Left lung (tissue), 10 donors: Measurements from ENCODE around the gene HHAT. TPM values are rescaled to one million over a fixed set of nuclear protein-coding genes. Genes with fewer than 3 reads are reported as not detected.

Experiments
- ATAC-seq: fragments of 200-7000 bp; cut with Tn5 transposase; one replicate; pipeline ENCODE4 v1.9.1; 2020; ENCODE audit warnings: moderate library complexity
- DNase-seq, 4 donors: peaks; one replicate each; pipeline ENCODE4 v3.0.0-alpha.2; 2013 to 2020
- H3K27ac ChIP-seq, 2 donors: fragments of 200-600 bp; sonication (generic) in 1 of 2; one replicate each; pipeline versions ENCODE4 v1.5.0 to v1.8.0; 2020 to 2021
- H3K27me3 ChIP-seq, 2 donors: fragments of 200-600 bp; sonication (generic) in 1 of 2; one replicate each; pipeline versions ENCODE4 v1.5.0 to v1.8.0; 2020 to 2021
- H3K36me3 ChIP-seq, 2 donors: fragments of 200-600 bp; sonication (generic) in 1 of 2; one replicate each; pipeline versions ENCODE4 v1.5.0 to v1.8.0; 2020 to 2021
- H3K4me1 ChIP-seq, 2 donors: fragments of 200-600 bp; one replicate each; pipeline ENCODE4 v1.8.0; 2021
- H3K4me3 ChIP-seq, 2 donors: fragments of 200-600 bp; sonication (generic) in 1 of 2; one replicate each; pipeline versions ENCODE4 v1.5.0 to v1.8.0; 2020 to 2021; ENCODE audit warnings: mild to moderate bottlenecking in 1 of 2
- H3K9me3 ChIP-seq, 2 donors: fragments of 200-600 bp; sonication (generic) in 1 of 2; one replicate each; pipeline versions ENCODE4 v1.5.0 to v1.8.0; 2020 to 2021
- intact Hi-C, 2 donors: fragments of 100-400 bp; cut with DNase I; formaldehyde crosslinking; loops; one replicate each; pipeline versions ENCODE4 v1.11.2 to v1.14.2; 2022
- polyA plus RNA-seq, 6 donors: library from polyadenylated mRNA; unstranded; fragments of 120-200 nt; gene quantifications; one replicate each; pipeline ENCODE4 v1.2.1, GENCODE V29; 2013; ENCODE audit not compliant: insufficient read length in 6 of 6
- total RNA-seq, 2 donors: library from RNA; stranded (reverse); fragmentation: NEBNext Ultra II Directional; extraction: Animal tissue kit (Norgen Biotek cat#: 25700); gene quantifications; one replicate each; pipeline ENCODE4 v1.2.1, GENCODE V29; 2021
- TF ChIP-seq, protein P1 (sequence below), 2 donors: fragments of 200-600 bp; sonication (generic) in 1 of 2; IDR thresholded peaks; one replicate each; pipeline versions ENCODE4 v1.5.0 to v1.8.0; 2021; ENCODE audit warnings: antibody characterized with exemption in 2 of 2
- donor health status: DM: no; HTN: yes; CAD: no.
- donor health status: DM: no; HTN: no; CAD: no.

HHAT gene
- total and polyA plus RNA-seq, 8 donors: 3.4 to 12.3 (median 10.8) TPM

DNA sequence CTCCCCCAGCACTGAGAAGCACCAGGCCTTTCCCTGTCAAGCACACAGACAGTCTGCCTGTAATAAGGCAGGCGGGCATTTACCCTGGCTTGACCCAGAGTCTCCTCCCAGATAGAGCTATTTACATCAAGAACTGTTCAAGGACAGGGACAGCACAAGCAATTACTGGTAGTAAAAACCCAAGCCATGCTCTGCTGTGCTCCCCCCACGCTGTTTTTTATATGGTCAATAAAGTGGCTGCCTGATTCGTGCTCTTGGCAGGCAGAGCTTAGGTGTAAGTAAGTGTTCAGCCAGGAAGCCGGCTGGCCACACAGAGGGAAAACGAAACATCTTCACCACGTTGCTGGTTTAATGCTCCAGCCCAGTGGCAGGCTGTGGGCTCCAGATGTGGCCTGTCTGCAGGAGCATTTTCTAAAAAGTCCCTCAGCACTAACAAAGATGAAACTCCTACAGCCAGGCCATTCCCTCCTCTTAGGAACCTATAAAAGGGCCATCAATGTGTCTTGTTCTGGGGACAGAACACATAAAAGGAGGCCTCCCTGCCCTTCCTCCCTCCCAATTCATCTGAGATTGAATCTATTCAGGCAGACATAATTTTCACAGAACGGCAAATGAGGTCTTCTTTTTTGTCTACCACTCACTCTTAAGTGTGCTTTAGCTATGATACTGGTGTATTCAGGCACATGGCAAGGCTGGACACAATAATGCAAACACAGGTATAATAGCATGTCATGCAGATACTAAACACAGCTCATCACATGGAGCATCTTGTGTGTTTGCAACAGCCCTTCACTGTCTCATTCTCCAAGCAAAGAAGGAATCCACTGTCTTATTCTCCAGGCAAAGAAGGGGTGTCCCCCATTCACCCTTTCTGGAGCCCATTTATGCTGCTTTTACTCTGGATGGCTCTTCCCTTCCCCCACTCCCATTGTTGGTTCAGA is 378.9 kb downstream of the HHAT start:
- H3K36me3 ChIP-seq: no peaks in the 10 kb centered on the region
- H3K9me3 ChIP-seq: no peaks in the 10 kb centered on the region
- TF ChIP-seq, protein P1, sequence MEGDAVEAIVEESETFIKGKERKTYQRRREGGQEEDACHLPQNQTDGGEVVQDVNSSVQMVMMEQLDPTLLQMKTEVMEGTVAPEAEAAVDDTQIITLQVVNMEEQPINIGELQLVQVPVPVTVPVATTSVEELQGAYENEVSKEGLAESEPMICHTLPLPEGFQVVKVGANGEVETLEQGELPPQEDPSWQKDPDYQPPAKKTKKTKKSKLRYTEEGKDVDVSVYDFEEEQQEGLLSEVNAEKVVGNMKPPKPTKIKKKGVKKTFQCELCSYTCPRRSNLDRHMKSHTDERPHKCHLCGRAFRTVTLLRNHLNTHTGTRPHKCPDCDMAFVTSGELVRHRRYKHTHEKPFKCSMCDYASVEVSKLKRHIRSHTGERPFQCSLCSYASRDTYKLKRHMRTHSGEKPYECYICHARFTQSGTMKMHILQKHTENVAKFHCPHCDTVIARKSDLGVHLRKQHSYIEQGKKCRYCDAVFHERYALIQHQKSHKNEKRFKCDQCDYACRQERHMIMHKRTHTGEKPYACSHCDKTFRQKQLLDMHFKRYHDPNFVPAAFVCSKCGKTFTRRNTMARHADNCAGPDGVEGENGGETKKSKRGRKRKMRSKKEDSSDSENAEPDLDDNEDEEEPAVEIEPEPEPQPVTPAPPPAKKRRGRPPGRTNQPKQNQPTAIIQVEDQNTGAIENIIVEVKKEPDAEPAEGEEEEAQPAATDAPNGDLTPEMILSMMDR (IDR thresholded peaks at IDR 0.05): no peak
- intact Hi-C loops: no loop called here
- H3K27ac ChIP-seq: no peak overlapping the region
- H3K4me1 ChIP-seq: no peaks in the 10 kb centered on the region
- no peak for ATAC-seq
- H3K4me3 ChIP-seq: no peak overlapping the region
- no peaks in the 10 kb centered on the region for H3K27me3 ChIP-seq
- DNase-seq: no peak

DNA sequence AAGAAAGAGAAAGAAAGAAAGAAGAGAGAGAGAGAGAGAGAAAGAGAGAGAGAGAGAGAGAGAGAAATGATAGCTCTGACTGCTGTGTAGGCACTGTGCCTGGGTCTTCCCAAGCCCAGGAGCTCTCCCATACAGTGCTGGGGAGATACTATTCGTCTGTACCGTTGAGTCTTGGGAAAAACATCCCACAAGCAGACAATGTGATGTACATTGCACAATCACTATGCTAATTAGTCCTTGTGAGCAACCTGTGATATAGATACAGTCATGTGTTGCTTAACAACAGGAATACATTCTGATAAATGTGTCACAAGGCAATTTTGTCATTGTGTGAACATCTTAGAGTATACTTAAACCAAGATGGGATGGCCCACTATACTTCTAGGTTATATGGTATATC is 381.0 kb downstream of the HHAT start:
- H3K27ac ChIP-seq: no peak overlapping the region
- H3K9me3 ChIP-seq: no peaks in the 10 kb centered on the region
- intact Hi-C loops: no loop called here
- DNase-seq (no peak), ATAC-seq (no peak)
- H3K36me3 ChIP-seq: no peaks in the 10 kb centered on the region
- no peak overlapping the region for H3K4me3 ChIP-seq
- TF ChIP-seq, protein P1 (IDR thresholded peaks at IDR 0.05): no peak
- no peaks in the 10 kb centered on the region for H3K27me3 ChIP-seq
- no peaks in the 10 kb centered on the region for H3K4me1 ChIP-seq

DNA sequence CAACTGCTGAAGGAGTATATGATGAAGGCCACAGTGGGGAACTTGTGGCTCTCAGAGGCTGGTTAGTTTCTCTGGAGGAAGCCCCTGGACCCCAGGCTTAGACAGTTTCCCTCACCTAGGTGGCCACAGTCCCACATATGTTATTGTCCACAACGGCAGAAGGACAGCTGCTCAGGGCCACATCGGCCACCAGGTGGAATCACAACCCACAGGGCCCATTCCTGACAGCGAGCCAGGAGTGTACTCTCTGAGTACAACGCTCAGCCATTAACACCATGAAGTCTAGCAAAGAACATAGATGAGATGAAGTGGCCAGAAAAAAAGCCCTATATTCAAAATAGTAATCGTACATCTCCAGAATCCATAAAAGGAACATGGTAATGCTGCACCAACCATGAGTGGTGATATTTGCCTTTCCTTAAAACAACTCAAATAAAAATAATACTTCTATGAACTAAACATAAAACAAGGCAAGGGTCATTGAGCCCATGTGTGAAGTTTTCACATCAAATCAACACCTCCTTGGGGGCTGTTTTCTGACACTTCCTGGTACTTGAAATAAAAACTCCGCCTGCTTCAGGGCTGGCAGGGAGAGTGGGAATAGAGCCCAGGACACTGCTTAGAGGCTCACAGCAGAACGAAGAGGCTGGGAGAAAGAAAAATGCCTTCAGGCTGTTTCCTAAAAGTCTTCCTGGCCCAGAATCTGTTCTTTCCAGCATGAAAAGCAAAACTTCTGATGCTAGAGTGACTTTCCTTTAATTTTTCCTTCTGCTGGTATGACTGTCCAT is 383.3 kb downstream of the HHAT start:
- H3K27ac ChIP-seq: no peak overlapping the region
- ATAC-seq (no peak), DNase-seq (no peak)
- TF ChIP-seq, protein P1 (IDR thresholded peaks at IDR 0.05): no peak
- no peaks in the 10 kb centered on the region for H3K9me3 ChIP-seq
- no peaks in the 10 kb centered on the region for H3K36me3 ChIP-seq
- H3K4me3 ChIP-seq: no peak overlapping the region
- no peaks in the 10 kb centered on the region for H3K4me1 ChIP-seq
- intact Hi-C loops: no loop called here
- H3K27me3 ChIP-seq: no peaks in the 10 kb centered on the region

DNA sequence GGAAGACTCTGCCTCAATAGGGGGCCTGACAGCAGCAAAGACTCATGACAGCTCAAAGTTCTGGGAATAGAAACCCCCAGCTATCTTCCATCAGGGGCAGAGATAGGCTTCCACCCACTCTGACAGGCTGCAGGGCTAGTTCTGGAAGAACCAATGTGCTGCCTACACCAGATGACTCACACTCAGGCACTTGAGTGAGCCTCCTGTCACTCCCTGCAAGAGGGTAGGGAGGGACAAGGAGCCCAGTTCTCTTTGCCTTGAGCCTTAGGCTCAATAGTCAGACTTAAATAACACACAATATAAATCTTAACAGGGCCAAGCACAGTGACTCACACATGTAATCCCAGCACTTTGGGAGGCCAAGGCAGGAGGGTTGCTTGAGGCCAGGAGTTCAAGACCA is 386.4 kb downstream of the HHAT start:
- no peaks in the 10 kb centered on the region for H3K36me3 ChIP-seq
- DNase-seq: no peak
- H3K4me1 ChIP-seq: no peaks in the 10 kb centered on the region
- no peak overlapping the region for H3K4me3 ChIP-seq
- TF ChIP-seq, protein P1 (IDR thresholded peaks at IDR 0.05): no peak
- peak; percentile 61 for ATAC-seq
- intact Hi-C loops: no loop called here
- H3K27ac ChIP-seq: no peak overlapping the region
- H3K9me3 ChIP-seq: no peaks in the 10 kb centered on the region
- no peaks in the 10 kb centered on the region for H3K27me3 ChIP-seq
